ENCODE results near the gene CASKIN1. TPM values are rescaled to one million over a fixed set of nuclear protein-coding genes. Genes with fewer than 3 reads are reported as not detected.

Gene CASKIN1
- total RNA-seq, 1 donor from 2014 or later, result 1.0 TPM

DNA sequence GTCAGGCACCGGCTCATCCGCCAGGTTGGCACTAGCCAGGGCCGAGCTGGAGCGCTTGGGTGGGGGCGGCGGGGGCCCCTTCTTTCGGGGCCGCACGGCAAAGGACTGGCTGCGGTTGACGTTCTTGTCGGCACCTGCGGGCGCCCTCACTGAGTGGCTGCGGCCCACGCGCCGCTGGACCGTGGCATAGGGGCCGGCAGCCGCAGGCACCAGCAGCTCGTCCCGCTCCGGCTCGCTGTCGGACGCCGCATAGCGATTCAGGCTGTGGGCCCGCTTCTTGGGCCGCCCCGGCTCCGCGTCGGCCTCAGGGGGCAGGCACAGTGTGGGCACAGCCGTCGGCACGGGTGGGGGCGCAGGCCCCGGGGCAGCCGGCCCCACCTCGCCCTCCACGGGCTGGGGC, 15.9 kb downstream of the CASKIN1 start:
- H3K27me3 Mint-ChIP-seq (ENCODE audit: low read depth), result no peaks in the 10 kb centered on the region
- no peak overlapping the region for H3K27ac Mint-ChIP-seq
- peaks cover 8% of the 10 kb centered on the region for H3K36me3 Mint-ChIP-seq (ENCODE audit: low read depth)
- intact Hi-C loops (cut with micrococcal nuclease), result no loop called here
- H3K4me3 Mint-ChIP-seq (ENCODE audit: low read depth), result no peak overlapping the region
- H3K9me3 Mint-ChIP-seq, result no peaks in the 10 kb centered on the region
- DNase-seq (ENCODE audit: low spot score), result no peak
- H3K4me1 Mint-ChIP-seq (ENCODE audit: low read depth), result no peaks in the 10 kb centered on the region

DNA sequence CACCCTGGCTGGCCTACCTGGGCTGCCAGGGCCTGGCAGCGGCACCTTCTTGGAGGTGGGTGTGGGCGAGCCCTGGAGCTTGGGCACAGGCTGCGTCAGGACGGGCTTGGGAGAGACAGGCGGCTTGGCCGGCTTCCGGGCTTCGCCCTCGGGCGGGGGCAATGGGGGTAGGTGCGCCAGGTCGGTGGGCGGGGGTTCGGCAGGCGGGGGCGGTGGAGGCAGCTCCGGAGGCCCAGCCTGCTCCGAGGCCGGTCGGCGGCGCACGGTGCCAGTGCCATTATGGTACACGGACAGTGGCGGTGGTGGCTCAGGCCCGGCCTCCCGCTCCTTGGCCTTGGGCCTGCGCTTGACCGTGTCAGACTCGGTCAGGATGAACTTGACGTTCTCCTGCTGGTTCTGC, 16.8 kb downstream of the CASKIN1 start:
- no peaks in the 10 kb centered on the region for H3K27me3 Mint-ChIP-seq (ENCODE audit: low read depth)
- H3K27ac Mint-ChIP-seq, result no peak overlapping the region
- DNase-seq (ENCODE audit: low spot score), result no peak
- no peak overlapping the region for H3K4me3 Mint-ChIP-seq (ENCODE audit: low read depth)
- H3K4me1 Mint-ChIP-seq (ENCODE audit: low read depth), result no peaks in the 10 kb centered on the region
- peaks cover 9% of the 10 kb centered on the region for H3K36me3 Mint-ChIP-seq (ENCODE audit: low read depth)
- H3K9me3 Mint-ChIP-seq, result no peaks in the 10 kb centered on the region
- intact Hi-C loops (cut with micrococcal nuclease), result no loop called here

DNA sequence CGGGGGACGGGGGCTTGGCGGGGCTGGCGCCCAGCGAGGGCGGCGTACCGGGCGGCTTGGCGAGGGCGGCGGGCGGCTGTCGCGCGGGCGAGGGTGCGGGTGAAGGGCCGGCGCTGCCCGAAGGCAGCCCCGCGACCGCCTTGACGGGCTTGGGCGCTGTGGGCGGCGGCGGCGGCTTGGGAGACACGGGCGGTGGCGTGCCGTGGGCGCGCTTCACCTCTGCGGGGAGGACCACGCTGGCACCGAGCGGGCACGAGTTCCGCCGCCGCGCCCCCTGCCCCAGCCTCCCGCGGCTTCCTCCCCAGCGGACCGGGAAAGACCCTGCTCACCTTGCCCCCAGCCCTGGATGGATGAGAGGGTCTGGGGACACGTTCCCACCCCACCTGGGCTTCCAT, 17.3 kb downstream of the CASKIN1 start:
- no peak overlapping the region for H3K4me3 Mint-ChIP-seq (ENCODE audit: low read depth)
- DNase-seq (ENCODE audit: low spot score), result no peak
- no peaks in the 10 kb centered on the region for H3K9me3 Mint-ChIP-seq
- intact Hi-C loops (cut with micrococcal nuclease), result no loop called here
- H3K27me3 Mint-ChIP-seq (ENCODE audit: low read depth), result no peaks in the 10 kb centered on the region
- H3K4me1 Mint-ChIP-seq (ENCODE audit: low read depth), result no peaks in the 10 kb centered on the region
- no peak overlapping the region for H3K27ac Mint-ChIP-seq
- peaks cover 14% of the 10 kb centered on the region for H3K36me3 Mint-ChIP-seq (ENCODE audit: low read depth)

DNA sequence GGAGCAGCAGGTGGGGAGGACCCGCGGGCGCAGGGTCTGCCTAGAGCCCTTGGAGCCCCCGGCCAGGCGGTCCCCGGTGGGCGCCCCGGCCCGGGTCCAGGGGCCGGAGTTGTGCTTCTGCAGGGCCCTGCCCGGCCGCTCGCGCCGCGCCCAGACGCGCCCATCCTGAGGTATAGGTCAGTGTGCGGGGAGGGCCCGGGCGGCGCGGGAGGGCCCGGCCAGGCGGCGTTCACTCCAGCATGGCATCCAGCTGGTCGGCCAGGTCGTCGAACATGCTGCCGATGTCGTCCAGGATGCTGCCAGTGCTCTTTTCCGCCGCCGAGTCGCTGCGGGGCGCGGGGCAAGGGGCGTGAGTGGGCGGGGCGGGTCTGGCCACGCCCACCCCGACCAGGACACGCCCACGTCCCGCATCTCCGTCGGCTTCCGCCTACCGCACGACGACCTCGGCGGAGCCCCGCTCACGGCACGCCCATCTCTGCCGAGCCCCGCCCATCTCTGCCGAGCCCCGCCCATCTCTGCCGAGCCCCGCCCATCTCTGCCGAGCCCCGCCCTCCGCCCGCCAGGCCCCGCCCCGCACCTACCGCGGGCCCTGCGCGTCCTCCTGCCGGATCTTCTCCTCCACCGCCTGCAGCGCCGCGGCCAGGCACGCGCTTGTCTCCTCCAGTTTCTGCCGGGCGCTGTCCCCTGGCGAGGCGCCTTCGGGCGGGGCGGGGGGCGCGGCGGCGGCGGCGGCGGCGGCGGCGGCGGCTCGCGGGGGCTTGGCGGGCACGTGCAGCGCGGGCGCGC, 17.9 kb downstream of the CASKIN1 start:
- Mint-ChIP-seq H3K36me3 (ENCODE audit: low read depth) (peaks cover 17% of the 10 kb centered on the region), H3K9me3 (no peaks in the 10 kb centered on the region), H3K4me1 (ENCODE audit: low read depth) (no peaks in the 10 kb centered on the region), H3K4me3 (ENCODE audit: low read depth) (no peak overlapping the region), H3K27ac (no peak overlapping the region), H3K27me3 (ENCODE audit: low read depth) (no peaks in the 10 kb centered on the region)
- intact Hi-C loops (cut with micrococcal nuclease), result no loop called here
- no peak for DNase-seq (ENCODE audit: low spot score)

DNA sequence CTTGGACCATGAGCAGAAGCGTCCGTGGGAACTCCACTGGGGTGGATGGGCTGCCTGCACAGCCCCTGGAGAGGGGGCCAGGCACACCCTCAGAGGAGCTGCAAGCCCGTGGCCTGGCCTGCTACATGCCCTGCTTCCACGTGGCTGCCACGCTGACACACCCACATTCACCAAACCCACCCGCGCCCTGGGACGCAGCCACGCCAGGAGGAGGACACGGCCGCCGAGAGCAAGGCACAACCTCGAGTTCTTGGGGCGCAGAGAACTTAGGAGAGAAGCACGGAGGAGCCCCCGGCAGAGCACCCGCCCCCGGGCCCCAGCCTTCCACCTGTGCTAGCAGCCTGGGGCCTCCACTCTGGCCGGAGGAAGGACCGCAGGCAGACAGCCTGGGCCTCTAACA, 18.8 kb downstream of the CASKIN1 start:
- Mint-ChIP-seq H3K9me3 (no peaks in the 10 kb centered on the region), H3K27me3 (ENCODE audit: low read depth) (no peaks in the 10 kb centered on the region), H3K36me3 (ENCODE audit: low read depth) (peaks cover 20% of the 10 kb centered on the region), H3K4me1 (ENCODE audit: low read depth) (no peaks in the 10 kb centered on the region), H3K4me3 (ENCODE audit: low read depth) (no peak overlapping the region), H3K27ac (no peak overlapping the region)
- intact Hi-C loops (cut with micrococcal nuclease), result no loop called here
- DNase-seq (ENCODE audit: low spot score), result no peak

DNA sequence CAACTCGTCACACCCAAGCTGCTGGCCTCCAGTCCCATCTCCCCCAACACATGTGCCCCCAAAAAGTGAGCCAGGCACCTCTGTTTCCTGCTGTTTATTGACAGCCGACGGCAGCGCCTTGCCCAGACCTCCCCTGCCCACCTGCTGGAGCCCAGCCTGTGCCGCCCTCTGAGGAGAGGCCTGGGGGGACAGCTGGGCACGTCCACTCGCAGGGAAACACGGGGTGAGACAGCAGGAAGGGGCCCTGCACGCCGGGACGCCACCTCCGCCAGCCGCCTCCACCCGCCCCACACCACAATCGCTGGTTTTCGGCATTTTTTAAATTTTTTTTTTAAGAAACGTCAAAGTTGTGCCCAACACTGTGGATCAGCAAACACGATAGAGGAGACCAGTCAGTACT, 19.3 kb downstream of the CASKIN1 start:
- intact Hi-C loops (cut with micrococcal nuclease), result no loop called here
- DNase-seq (ENCODE audit: low spot score), result no peak
- H3K27me3 Mint-ChIP-seq (ENCODE audit: low read depth), result no peaks in the 10 kb centered on the region
- no peak overlapping the region for H3K27ac Mint-ChIP-seq
- no peaks in the 10 kb centered on the region for H3K4me1 Mint-ChIP-seq (ENCODE audit: low read depth)
- H3K9me3 Mint-ChIP-seq, result no peaks in the 10 kb centered on the region
- peaks cover 20% of the 10 kb centered on the region for H3K36me3 Mint-ChIP-seq (ENCODE audit: low read depth)
- no peak overlapping the region for H3K4me3 Mint-ChIP-seq (ENCODE audit: low read depth)

DNA sequence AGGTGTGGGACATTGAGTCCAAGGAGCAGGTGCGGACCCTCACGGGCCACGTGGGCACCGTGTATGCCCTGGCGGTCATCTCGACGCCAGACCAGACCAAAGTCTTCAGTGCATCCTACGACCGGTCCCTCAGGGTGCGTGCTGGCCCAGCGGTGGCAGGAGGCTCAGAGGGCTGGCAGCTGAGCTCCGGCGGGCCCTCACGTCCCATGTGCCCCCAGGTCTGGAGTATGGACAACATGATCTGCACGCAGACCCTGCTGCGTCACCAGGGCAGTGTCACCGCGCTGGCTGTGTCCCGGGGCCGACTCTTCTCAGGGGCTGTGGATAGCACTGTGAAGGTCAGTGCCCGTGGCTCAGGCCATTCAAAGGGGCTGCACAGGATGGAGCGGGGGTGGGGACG, 20.4 kb downstream of the CASKIN1 start:
- Mint-ChIP-seq H3K4me1 (ENCODE audit: low read depth) (no peaks in the 10 kb centered on the region), H3K4me3 (ENCODE audit: low read depth) (no peak overlapping the region), H3K9me3 (no peaks in the 10 kb centered on the region), H3K27ac (no peak overlapping the region), H3K36me3 (ENCODE audit: low read depth) (peaks cover 20% of the 10 kb centered on the region), H3K27me3 (ENCODE audit: low read depth) (no peaks in the 10 kb centered on the region)
- DNase-seq (ENCODE audit: low spot score), result no peak
- intact Hi-C loops (cut with micrococcal nuclease), result no loop called here

DNA sequence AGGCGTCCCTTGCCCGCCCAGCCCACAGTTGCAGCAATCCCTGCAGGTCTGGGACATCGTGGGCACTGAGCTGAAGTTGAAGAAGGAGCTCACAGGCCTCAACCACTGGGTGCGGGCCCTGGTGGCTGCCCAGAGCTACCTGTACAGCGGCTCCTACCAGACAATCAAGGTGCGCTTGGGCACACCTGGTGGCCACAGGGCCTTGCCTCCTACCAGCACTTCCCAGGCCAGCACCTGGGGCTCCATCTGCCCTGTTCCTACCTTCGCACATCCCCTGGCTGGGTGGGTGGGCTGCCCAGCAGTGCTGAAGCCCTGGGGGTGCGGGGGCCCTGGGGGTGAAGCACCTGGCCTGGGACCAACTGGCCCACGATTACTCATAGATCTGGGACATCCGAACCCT, 21.0 kb downstream of the CASKIN1 start:
- DNase-seq (ENCODE audit: low spot score), result no peak
- Mint-ChIP-seq H3K36me3 (ENCODE audit: low read depth) (peaks cover 20% of the 10 kb centered on the region), H3K27me3 (ENCODE audit: low read depth) (no peaks in the 10 kb centered on the region), H3K4me3 (ENCODE audit: low read depth) (no peak overlapping the region), H3K27ac (no peak overlapping the region), H3K4me1 (ENCODE audit: low read depth) (no peaks in the 10 kb centered on the region), H3K9me3 (no peaks in the 10 kb centered on the region)
- intact Hi-C loops (cut with micrococcal nuclease), result no loop called here

DNA sequence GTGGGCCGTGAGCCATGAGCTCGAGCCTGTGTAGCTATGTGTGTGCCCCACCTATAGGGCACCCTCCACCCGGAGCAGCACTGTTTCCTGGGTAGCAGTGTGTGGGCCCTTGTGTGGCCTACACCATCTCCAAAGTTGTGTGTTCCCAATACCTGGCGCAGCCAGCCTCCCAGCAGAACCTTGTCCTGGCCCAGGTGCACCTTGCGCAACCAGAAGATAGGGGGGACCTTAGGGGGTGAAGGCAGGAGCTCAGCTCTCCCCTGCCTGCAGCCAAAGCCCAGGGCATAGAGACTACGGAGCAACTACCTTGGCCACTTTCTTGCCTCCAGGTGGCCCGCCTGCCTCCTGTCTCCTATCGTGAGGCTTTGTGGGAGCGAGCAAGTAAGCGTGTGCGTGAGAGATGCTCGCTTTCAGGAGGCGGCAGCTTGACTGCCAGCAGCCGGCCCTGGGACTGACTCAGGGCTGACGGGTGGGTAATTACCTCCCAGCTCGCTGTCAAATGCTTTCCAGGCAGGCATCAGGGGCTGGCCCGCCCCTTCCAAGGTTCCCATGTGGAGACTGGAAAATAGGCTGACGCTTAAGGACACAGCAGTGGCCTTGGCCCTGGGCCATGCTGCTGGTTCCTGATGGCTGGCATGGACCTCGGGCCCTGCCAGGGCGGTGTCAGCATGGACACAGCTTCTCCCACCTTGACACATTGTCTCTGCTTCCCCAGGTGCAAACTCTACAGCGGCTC, 21.8 kb downstream of the CASKIN1 start:
- Mint-ChIP-seq H3K27ac (no peak overlapping the region), H3K4me1 (ENCODE audit: low read depth) (no peaks in the 10 kb centered on the region), H3K4me3 (ENCODE audit: low read depth) (no peak overlapping the region), H3K36me3 (ENCODE audit: low read depth) (peaks cover 20% of the 10 kb centered on the region), H3K9me3 (no peaks in the 10 kb centered on the region), H3K27me3 (ENCODE audit: low read depth) (no peaks in the 10 kb centered on the region)
- intact Hi-C loops (cut with micrococcal nuclease), result no loop called here
- no peak for DNase-seq (ENCODE audit: low spot score)

DNA sequence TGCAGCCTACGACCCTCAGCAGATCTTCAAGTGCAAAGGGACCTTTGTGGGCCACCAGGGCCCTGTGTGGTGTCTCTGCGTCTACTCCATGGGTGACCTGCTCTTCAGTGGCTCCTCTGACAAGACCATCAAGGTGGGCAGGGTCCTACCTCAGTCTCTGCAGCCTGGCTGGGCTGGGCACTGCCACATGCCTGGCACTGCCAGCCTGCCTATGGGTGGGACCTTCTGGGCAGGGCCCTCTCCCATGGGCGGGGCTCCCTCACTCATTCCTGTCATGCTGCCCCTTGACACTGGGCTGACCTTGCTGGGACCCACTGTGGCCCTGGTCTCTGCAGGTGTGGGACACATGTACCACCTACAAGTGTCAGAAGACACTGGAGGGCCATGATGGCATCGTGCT, 22.5 kb downstream of the CASKIN1 start:
- H3K9me3 Mint-ChIP-seq, result no peaks in the 10 kb centered on the region
- intact Hi-C loops (cut with micrococcal nuclease), result no loop called here
- no peaks in the 10 kb centered on the region for H3K27me3 Mint-ChIP-seq (ENCODE audit: low read depth)
- no peak overlapping the region for H3K4me3 Mint-ChIP-seq (ENCODE audit: low read depth)
- peaks cover 20% of the 10 kb centered on the region for H3K36me3 Mint-ChIP-seq (ENCODE audit: low read depth)
- no peaks in the 10 kb centered on the region for H3K4me1 Mint-ChIP-seq (ENCODE audit: low read depth)
- DNase-seq (ENCODE audit: low spot score), result no peak
- no peak overlapping the region for H3K27ac Mint-ChIP-seq

DNA sequence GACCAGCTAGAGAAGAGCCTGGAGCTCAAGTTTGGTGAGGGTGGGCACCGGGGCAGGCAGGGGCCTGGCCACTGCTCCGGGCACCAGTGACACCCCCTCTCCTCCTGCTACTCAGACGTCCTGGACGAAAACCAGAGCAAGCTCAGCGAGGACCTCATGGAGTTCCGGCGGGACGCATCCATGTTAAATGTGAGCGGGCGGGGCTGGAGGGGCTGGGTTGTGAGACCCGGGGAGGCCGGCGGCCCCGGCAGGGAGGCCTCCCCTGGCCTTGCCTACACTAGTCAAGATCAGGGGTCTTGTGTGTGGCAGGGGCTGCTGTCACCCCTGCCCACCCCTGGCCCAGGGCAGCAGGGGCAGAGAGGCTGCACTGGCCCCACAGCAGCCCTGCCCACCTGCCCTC, 23.0 kb downstream of the CASKIN1 start:
- Mint-ChIP-seq H3K36me3 (ENCODE audit: low read depth) (peaks cover 22% of the 10 kb centered on the region), H3K4me3 (ENCODE audit: low read depth) (no peak overlapping the region), H3K27ac (no peak overlapping the region), H3K4me1 (ENCODE audit: low read depth) (no peaks in the 10 kb centered on the region), H3K9me3 (no peaks in the 10 kb centered on the region), H3K27me3 (ENCODE audit: low read depth) (no peaks in the 10 kb centered on the region)
- DNase-seq (ENCODE audit: low spot score), result no peak
- intact Hi-C loops (cut with micrococcal nuclease), result no loop called here

DNA sequence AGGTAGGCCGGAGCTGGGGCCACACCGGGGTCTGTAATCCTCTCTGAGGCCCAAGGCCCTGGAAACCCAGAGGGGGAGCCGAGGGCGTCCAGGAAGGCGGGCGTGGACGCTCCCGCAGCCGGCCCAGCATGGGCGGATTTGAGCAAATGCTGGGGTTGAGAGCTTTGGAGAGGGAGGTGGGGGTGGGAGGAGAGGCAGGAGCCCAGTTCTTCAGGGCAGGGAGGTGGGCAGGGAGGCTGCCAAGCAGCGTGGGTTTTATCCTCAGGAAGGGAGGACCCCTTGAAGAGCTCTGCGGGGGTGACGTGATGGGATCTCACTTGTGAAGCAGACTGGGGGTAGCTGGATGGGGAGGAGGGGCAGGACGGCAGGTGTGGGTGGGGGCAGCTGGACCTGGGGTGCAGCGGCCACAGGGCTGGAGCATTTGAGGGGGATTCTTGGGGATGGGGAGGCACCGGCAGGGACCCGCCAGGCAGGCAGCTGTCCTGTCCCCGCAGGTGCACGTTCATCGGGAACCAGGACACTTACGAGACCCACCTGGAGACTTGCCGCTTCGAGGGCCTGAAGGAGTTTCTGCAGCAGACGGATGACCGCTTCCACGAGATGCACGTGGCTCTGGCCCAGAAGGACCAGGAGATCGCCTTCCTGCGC, 23.6 kb downstream of the CASKIN1 start:
- no peaks in the 10 kb centered on the region for H3K9me3 Mint-ChIP-seq
- no peaks in the 10 kb centered on the region for H3K4me1 Mint-ChIP-seq (ENCODE audit: low read depth)
- intact Hi-C loops (cut with micrococcal nuclease), result no loop called here
- H3K27ac Mint-ChIP-seq, result no peak overlapping the region
- no peak overlapping the region for H3K4me3 Mint-ChIP-seq (ENCODE audit: low read depth)
- no peaks in the 10 kb centered on the region for H3K27me3 Mint-ChIP-seq (ENCODE audit: low read depth)
- peaks cover 27% of the 10 kb centered on the region for H3K36me3 Mint-ChIP-seq (ENCODE audit: low read depth)
- no peak for DNase-seq (ENCODE audit: low spot score)

DNA sequence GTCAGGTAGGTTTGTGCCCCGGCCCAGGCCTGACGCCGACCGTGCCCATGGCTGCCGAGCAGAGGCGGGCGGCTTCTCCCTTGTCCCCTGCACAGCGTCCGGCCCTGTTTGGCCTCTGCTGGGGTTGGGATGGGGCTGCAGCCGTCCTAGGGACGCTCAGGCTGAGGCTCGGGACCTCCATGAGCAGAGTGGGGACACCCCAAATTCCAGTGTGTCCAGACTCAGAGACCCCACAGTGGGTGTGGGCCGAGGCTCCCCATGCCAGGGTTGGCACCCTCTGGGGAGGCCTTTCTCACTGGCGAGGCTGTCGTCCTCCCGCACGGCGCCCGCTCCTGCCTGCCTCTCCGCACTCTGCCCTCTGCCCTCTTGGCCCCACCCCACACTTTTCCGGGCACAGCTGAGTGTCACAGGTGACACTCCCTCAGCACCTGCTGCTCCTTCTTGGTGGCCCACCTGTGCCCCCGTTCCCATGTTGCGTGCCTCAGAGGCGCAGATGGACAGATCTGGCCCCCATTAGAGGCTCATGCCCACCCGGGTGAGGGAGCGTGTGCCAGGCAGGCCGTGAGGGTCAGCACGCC, 24.7 kb downstream of the CASKIN1 start:
- no peak overlapping the region for H3K4me3 Mint-ChIP-seq (ENCODE audit: low read depth)
- H3K4me1 Mint-ChIP-seq (ENCODE audit: low read depth), result no peaks in the 10 kb centered on the region
- no peak for DNase-seq (ENCODE audit: low spot score)
- H3K9me3 Mint-ChIP-seq, result no peaks in the 10 kb centered on the region
- intact Hi-C loops (cut with micrococcal nuclease), result no loop called here
- peaks cover 24% of the 10 kb centered on the region for H3K36me3 Mint-ChIP-seq (ENCODE audit: low read depth)
- no peaks in the 10 kb centered on the region for H3K27me3 Mint-ChIP-seq (ENCODE audit: low read depth)
- H3K27ac Mint-ChIP-seq, result no peak overlapping the region

All from activated T-helper 2 cell treated with anti-CD3 and anti-CD28 coated beads, Interferon-gamma antibody, Interleukin-2, Interleukin-4, amounts not matched to agents 10 μg/mL and 5 μg/mL and 100 μg/mL, durations not matched to agents 14 hours and 24 hours and 36 hours (primary cell).